ENCODE data around the gene PKP3. TPM values are rescaled to one million over a fixed set of nuclear protein-coding genes. Genes with fewer than 3 reads are reported as not detected.

The PKP3 gene
- total RNA-seq, 1 donor from 2014 or later, result 20.6 TPM

- no peak for TF ChIP-seq CTCF (conservative IDR thresholded peaks at IDR 0.05; ENCODE audit: low read depth, low read length)
- no peak for DNase-seq (ENCODE audit: low read depth)
- H3K4me3 ChIP-seq (ENCODE audit: low read depth, low read length), result peak overlapping the region; percentile 66
Observed at GRCh38 chr11:416051-416756, 22.2 kb downstream of the PKP3 start.

GRCh38 chr11:416757-417621 is 23.0 kb downstream of the PKP3 start:
- no peak for TF ChIP-seq CTCF (conservative IDR thresholded peaks at IDR 0.05; ENCODE audit: low read depth, low read length)
- no peak for DNase-seq (ENCODE audit: low read depth)
- H3K4me3 ChIP-seq (ENCODE audit: low read depth, low read length), result peak overlapping the region; percentile 66

GRCh38 chr11:417652-418342 is 23.8 kb downstream of the PKP3 start:
- DNase-seq (ENCODE audit: low read depth), result no peak
- no peak for TF ChIP-seq CTCF (conservative IDR thresholded peaks at IDR 0.05; ENCODE audit: low read depth, low read length)
- peak overlapping the region; percentile 66 for H3K4me3 ChIP-seq (ENCODE audit: low read depth, low read length)

- no peak for TF ChIP-seq CTCF (conservative IDR thresholded peaks at IDR 0.05; ENCODE audit: low read depth, low read length)
- H3K4me3 ChIP-seq (ENCODE audit: low read depth, low read length), result no peak overlapping the region
- DNase-seq (ENCODE audit: low read depth), result no peak
Observed at GRCh38 chr11:418343-419247, 24.6 kb downstream of the PKP3 start.

GRCh38 chr11:419248-420005 is 25.4 kb downstream of the PKP3 start:
- no peak overlapping the region for H3K4me3 ChIP-seq (ENCODE audit: low read depth, low read length)
- TF ChIP-seq CTCF (conservative IDR thresholded peaks at IDR 0.05; ENCODE audit: low read depth, low read length), result no peak
- no peak for DNase-seq (ENCODE audit: low read depth)
